ENCODE measurements around the gene SHF.
A peak's percentile ranks its signal among the peaks of the same experiment; 100 is the strongest.

The SHF gene

GRCh38 chr15:45179221-45179985 lies 8.4 kb downstream of the SHF start:
- H3K27ac ChIP-seq (ENCODE audit: low read length), result no peak overlapping the region
- H2AFZ ChIP-seq (ENCODE audit: low read depth, low read length), result no peak overlapping the region
- H3K4me2 ChIP-seq (ENCODE audit: low read length), result no peak overlapping the region
- no peaks in the 10 kb centered on the region for H3K79me2 ChIP-seq (ENCODE audit: low read length)
- H3K27me3 ChIP-seq (ENCODE audit: low read depth, low read length), result no peaks in the 10 kb centered on the region
- no peaks in the 10 kb centered on the region for H3K4me1 ChIP-seq (ENCODE audit: low read length)
- TF ChIP-seq EZH2phosphoT487 (IDR thresholded peaks at IDR 0.05; ENCODE audit: low read depth) (no peak), CTCF (IDR thresholded peaks at IDR 0.05; ENCODE audit: low read depth, low read length) (peak; percentile 61)
- H4K20me1 ChIP-seq (ENCODE audit: insufficient read depth, low read length), result no peaks in the 10 kb centered on the region
- H3K36me3 ChIP-seq (replicated peaks; ENCODE audit: low read depth, low read length), result no peaks in the 10 kb centered on the region
- H3K9me3 ChIP-seq (ENCODE audit: insufficient read depth, low read length), result no peaks in the 10 kb centered on the region
- H3K9ac ChIP-seq (ENCODE audit: low read length), result no peak overlapping the region
- H3K4me3 ChIP-seq (ENCODE audit: low read length), result no peak overlapping the region

- no peak overlapping the region for H3K27ac ChIP-seq (ENCODE audit: low read length)
- H3K4me2 ChIP-seq (ENCODE audit: low read length), result no peak overlapping the region
- no peaks in the 10 kb centered on the region for H3K27me3 ChIP-seq (ENCODE audit: low read depth, low read length)
- no peak overlapping the region for H3K9ac ChIP-seq (ENCODE audit: low read length)
- no peaks in the 10 kb centered on the region for H3K4me1 ChIP-seq (ENCODE audit: low read length)
- no peak for TF ChIP-seq CTCF (IDR thresholded peaks at IDR 0.05; ENCODE audit: low read depth, low read length)
- TF ChIP-seq EZH2phosphoT487 (IDR thresholded peaks at IDR 0.05; ENCODE audit: low read depth), result no peak
- no peaks in the 10 kb centered on the region for H3K79me2 ChIP-seq (ENCODE audit: low read length)
- no peaks in the 10 kb centered on the region for H3K36me3 ChIP-seq (replicated peaks; ENCODE audit: low read depth, low read length)
- no peak overlapping the region for H3K4me3 ChIP-seq (ENCODE audit: low read length)
- H2AFZ ChIP-seq (ENCODE audit: low read depth, low read length), result no peak overlapping the region
- H4K20me1 ChIP-seq (ENCODE audit: insufficient read depth, low read length), result no peaks in the 10 kb centered on the region
- no peaks in the 10 kb centered on the region for H3K9me3 ChIP-seq (ENCODE audit: insufficient read depth, low read length)
Measured at GRCh38 chr15:45177285-45177684, 10.5 kb downstream of the SHF start.

GRCh38 chr15:45174577-45174976 lies 13.2 kb downstream of the SHF start:
- Histone ChIP-seq H3K36me3 (replicated peaks; ENCODE audit: low read depth, low read length) (no peaks in the 10 kb centered on the region), H3K4me2 (ENCODE audit: low read length) (no peak overlapping the region), H3K9ac (ENCODE audit: low read length) (no peak overlapping the region), H3K9me3 (ENCODE audit: insufficient read depth, low read length) (no peaks in the 10 kb centered on the region), H3K27me3 (ENCODE audit: low read depth, low read length) (no peaks in the 10 kb centered on the region), H3K27ac (ENCODE audit: low read length) (no peak overlapping the region), H4K20me1 (ENCODE audit: insufficient read depth, low read length) (no peaks in the 10 kb centered on the region), H3K4me3 (ENCODE audit: low read length) (no peak overlapping the region), H2AFZ (ENCODE audit: low read depth, low read length) (no peak overlapping the region), H3K79me2 (ENCODE audit: low read length) (no peaks in the 10 kb centered on the region), H3K4me1 (ENCODE audit: low read length) (peaks cover 6% of the 10 kb centered on the region)
- TF ChIP-seq EZH2phosphoT487 (IDR thresholded peaks at IDR 0.05; ENCODE audit: low read depth) (no peak), CTCF (IDR thresholded peaks at IDR 0.05; ENCODE audit: low read depth, low read length) (no peak)

- TF ChIP-seq CTCF (IDR thresholded peaks at IDR 0.05; ENCODE audit: low read depth, low read length), result no peak
- Histone ChIP-seq H3K4me1 (ENCODE audit: low read length) (peaks cover 9% of the 10 kb centered on the region), H3K79me2 (ENCODE audit: low read length) (no peaks in the 10 kb centered on the region), H2AFZ (ENCODE audit: low read depth, low read length) (no peak overlapping the region), H3K4me2 (ENCODE audit: low read length) (no peak overlapping the region), H3K36me3 (replicated peaks; ENCODE audit: low read depth, low read length) (no peaks in the 10 kb centered on the region), H3K4me3 (ENCODE audit: low read length) (no peak overlapping the region), H3K27ac (ENCODE audit: low read length) (no peak overlapping the region), H3K9ac (ENCODE audit: low read length) (no peak overlapping the region), H3K27me3 (ENCODE audit: low read depth, low read length) (no peaks in the 10 kb centered on the region), H3K9me3 (ENCODE audit: insufficient read depth, low read length) (no peaks in the 10 kb centered on the region), H4K20me1 (ENCODE audit: insufficient read depth, low read length) (no peaks in the 10 kb centered on the region)
Measured at GRCh38 chr15:45174069-45174468, 13.7 kb downstream of the SHF start.
